ENCODE measurements around the gene WSB1. TPM values are rescaled to one million over a fixed set of nuclear protein-coding genes. Genes with fewer than 3 reads are reported as not detected.

The WSB1 gene
- polyA plus RNA-seq, 2 of the 4 experiments (the other 2 are of a cell fraction): 46.0 to 111 TPM

GRCh38 chr17:27329146-27329805, 35.4 kb downstream of the WSB1 start:
- H3K27ac ChIP-seq: no peak overlapping the region
- ChIA-PET CTCF (interaction anchor here (1.4 to 18.1 kb wide), 5 partner anchors 9 to 92 kb away, joined by 3 to 306 read pairs (median 10); no protein-coding TSS in a partner anchor), POLR2A (no interaction called here)
- DNase-seq (ENCODE audit: low read depth in 1 of 2, low spot score in 1 of 2) (no peak), FAIRE-seq (no peak), ATAC-seq (no peak)
- WGBS (ENCODE audit: missing lambda C conversion rate): 85% methylated on average over 8 of the region's 8 CpGs
- peaks cover 24% of the 10 kb centered on the region for H3K4me1 ChIP-seq
- no peak overlapping the region for H3K4me2 ChIP-seq
- H3K9me3 ChIP-seq: no peaks in the 10 kb centered on the region
- H3K4me3 ChIP-seq: no peak overlapping the region
- no peak for TF ChIP-seq POLR2AphosphoS2 (conservative IDR thresholded peaks at IDR 0.05; ENCODE audit: low read length)
- TF ChIP-seq E2F6 (IDR thresholded peaks at IDR 0.05; ENCODE audit: borderline replicate concordance, low read depth): no peak
- no peak for TF ChIP-seq TP53 (CRISPR knock-in tag; IDR thresholded peaks at IDR 0.05)

GRCh38 chr17:27332047-27332393, 38.1 kb downstream of the WSB1 start:
- H3K4me1 ChIP-seq: peaks cover 24% of the 10 kb centered on the region
- FAIRE-seq: no peak
- peak overlapping the region; percentile 90 for H3K4me2 ChIP-seq
- peak in 1 of 2 experiments; percentile 28; a peak in 3 of 6 replicates for ATAC-seq
- WGBS (ENCODE audit: missing lambda C conversion rate): 84% methylated on average over 3 of the region's 3 CpGs
- H3K4me3 ChIP-seq: no peak overlapping the region
- TF ChIP-seq HOXB13 (CRISPR knock-in tag; IDR thresholded peaks at IDR 0.05; ENCODE audit: low read depth): no peak
- no peak for TF ChIP-seq USF2 (IDR thresholded peaks at IDR 0.05)
- TF ChIP-seq MAX (IDR thresholded peaks at IDR 0.05): peak; percentile 30
- TF ChIP-seq ZNF302 (CRISPR knock-in tag; IDR thresholded peaks at IDR 0.05): 0 out of 2 replicates have a peak, but pooled peaks have one; percentile 46
- TF ChIP-seq E2F6 (IDR thresholded peaks at IDR 0.05; ENCODE audit: borderline replicate concordance, low read depth): peak; percentile 87
- no peak for TF ChIP-seq PBX3 (IDR thresholded peaks at IDR 0.05)
- 0 out of 2 replicates have a peak, but pooled peaks have one; percentile 19 for TF ChIP-seq EHF (CRISPR knock-in tag; IDR thresholded peaks at IDR 0.05)
- TF ChIP-seq HOXA7 (CRISPR knock-in tag; IDR thresholded peaks at IDR 0.05): no peak
- TF ChIP-seq HEYL (CRISPR knock-in tag; IDR thresholded peaks at IDR 0.05): no peak
- TF ChIP-seq CBX8 (IDR thresholded peaks at IDR 0.05): no peak
- H3K9me3 ChIP-seq: no peaks in the 10 kb centered on the region
- DNase-seq (ENCODE audit: low read depth in 1 of 2, low spot score in 1 of 2): no peak
- CTCF ChIA-PET: interaction anchor here (1.7 to 18.1 kb wide), 12 partner anchors 9 to 270 kb away, joined by 4 to 306 read pairs (median 20); no protein-coding TSS in a partner anchor
- POLR2A ChIA-PET: interaction anchor here (0.7 to 2.9 kb wide), 2 partner anchors 37 to 79 kb away, joined by 3 to 40 read pairs; partner anchors contain the start of gene WSB1
- peak overlapping the region; percentile 87 to 91 for H3K27ac ChIP-seq

GRCh38 chr17:27332485-27333409, 38.8 kb downstream of the WSB1 start:
- Histone ChIP-seq H3K4me2 (peak overlapping the region; percentile 90), H3K4me3 (peak overlapping the region; percentile 47), H3K27ac (peak overlapping the region; percentile 87 to 91), H3K9me3 (no peaks in the 10 kb centered on the region), H3K4me1 (peaks cover 24% of the 10 kb centered on the region)
- DNase-seq (ENCODE audit: low read depth in 1 of 2, low spot score in 1 of 2): peak; percentile 97 to 99
- ChIA-PET CTCF (interaction anchor here (0.5 to 18.1 kb wide), 60 partner anchors 9 to 544 kb away, joined by 3 to 306 read pairs (median 6); partner anchors contain the start of gene WSB1), POLR2A (interaction anchor here (0.7 to 2.9 kb wide), 10 partner anchors 13 to 126 kb away, joined by 3 to 40 read pairs (median 6); partner anchors contain the start of gene WSB1)
- ATAC-seq: peak; percentile 94 to 98
- peak; percentile 84 for FAIRE-seq
- WGBS (ENCODE audit: missing lambda C conversion rate): 2% methylated on average over 35 of the region's 52 CpGs
- TF ChIP-seq HOXB5 (CRISPR knock-in tag; IDR thresholded peaks at IDR 0.05) (0 out of 2 replicates have a peak, but pooled peaks have one; percentile 45), CHD4 (IDR thresholded peaks at IDR 0.05; ENCODE audit: borderline replicate concordance) (no peak), POLR2A (IDR thresholded peaks at IDR 0.05; ENCODE audit: low read length) (peak; percentile 16; the same call in 1 of the 2 replicates), ELK1 (IDR thresholded peaks at IDR 0.05; ENCODE audit: low read depth, low read length) (no peak), E2F6 (IDR thresholded peaks at IDR 0.05; ENCODE audit: borderline replicate concordance, low read depth) (peak; percentile 62; the same call in 1 of the 2 replicates), ZNF302 (CRISPR knock-in tag; IDR thresholded peaks at IDR 0.05) (no peak), USF2 (IDR thresholded peaks at IDR 0.05) (peak; percentile 94), EHF (CRISPR knock-in tag; IDR thresholded peaks at IDR 0.05) (no peak), TFCP2L1 (CRISPR knock-in tag; IDR thresholded peaks at IDR 0.05) (0 out of 2 replicates have a peak, but pooled peaks have one; percentile 44), MAFK (IDR thresholded peaks at IDR 0.05; ENCODE audit: partially characterized antibody) (no peak), HDAC2 (IDR thresholded peaks at IDR 0.05) (no peak), ZC3H11A (IDR thresholded peaks at IDR 0.05) (no peak), SREBF2 (IDR thresholded peaks at IDR 0.05) (no peak), PBX3 (IDR thresholded peaks at IDR 0.05) (no peak; the same call in 1 of the 2 replicates)
